NOMO-1 (cell line): ENCODE data around the gene CNTN4.
A peak's percentile ranks its signal among the peaks of the same experiment; 100 is the strongest.
"Not testable (repeated sequence)": the region's sequence is repeated elsewhere in the genome, so short reads cannot be mapped to it uniquely, and the experiment has no call there.

ENCODE experiments used
- DNase-seq, 2 experiments: peaks; one replicate each; lab custom pipeline; 2025; ENCODE audit not compliant: unreplicated experiment in 2 of 2; lab: John Stamatoyannopoulos, UW

The CNTN4 gene

DNA sequence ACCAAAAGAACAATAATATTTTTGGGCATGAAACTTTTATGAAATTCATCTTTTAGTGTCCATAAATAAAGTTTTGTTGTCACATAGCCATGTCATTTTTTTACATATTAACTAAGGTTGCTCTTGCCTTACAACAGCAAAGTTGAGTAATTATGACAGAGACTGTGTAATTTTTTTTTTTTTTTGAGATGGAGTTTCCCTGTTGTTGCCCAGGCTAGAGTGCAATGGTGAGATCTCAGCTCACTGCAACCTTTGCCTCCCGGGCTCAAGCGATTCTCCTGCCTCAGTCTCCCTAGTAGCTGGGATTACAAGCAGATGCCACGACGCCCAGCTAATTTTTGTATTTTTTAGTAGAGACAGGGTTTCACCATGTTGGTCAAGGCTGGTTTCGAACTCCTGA is 894.5 kb downstream of the CNTN4 start:
- DNase-seq = not testable (repeated sequence)

DNA sequence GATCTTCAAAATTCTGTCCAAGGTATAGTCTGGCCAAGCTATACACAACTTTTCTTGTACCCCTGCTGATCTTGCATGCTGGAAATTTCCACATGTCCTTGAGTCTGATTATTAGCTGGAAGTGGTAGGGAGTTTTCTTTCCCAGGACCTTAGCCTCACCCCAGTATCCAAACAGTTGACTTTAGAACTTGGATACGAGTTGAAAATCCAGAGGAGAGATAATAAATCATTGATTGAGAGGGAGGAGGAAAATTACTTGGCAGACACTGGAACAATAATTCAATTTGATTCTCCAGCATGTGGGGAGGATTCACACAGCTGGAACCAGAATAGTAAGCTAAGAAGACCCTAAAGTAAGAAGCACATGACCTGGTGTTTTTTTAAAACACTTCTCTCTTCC is 895.1 kb downstream of the CNTN4 start:
- DNase-seq = no peak

DNA sequence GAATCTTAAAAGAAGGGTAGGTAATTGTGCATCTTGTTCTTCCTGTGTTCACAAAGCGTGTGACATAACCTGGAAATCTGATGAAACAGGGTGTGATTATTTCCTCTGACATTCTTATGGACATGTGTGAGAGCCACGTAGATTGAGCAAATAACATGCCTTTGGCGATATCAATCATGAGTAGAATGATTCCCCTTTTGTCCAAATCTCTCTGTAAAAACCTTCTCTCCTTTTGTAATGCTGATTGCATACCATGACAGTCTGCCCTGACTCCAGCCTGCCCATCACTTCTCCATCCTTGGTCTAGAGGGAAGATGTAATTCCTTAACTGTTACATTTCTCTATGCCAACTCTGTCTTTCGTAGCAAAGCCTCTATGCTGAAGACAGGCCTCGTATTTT is 896.5 kb downstream of the CNTN4 start:
- no peak for DNase-seq

DNA sequence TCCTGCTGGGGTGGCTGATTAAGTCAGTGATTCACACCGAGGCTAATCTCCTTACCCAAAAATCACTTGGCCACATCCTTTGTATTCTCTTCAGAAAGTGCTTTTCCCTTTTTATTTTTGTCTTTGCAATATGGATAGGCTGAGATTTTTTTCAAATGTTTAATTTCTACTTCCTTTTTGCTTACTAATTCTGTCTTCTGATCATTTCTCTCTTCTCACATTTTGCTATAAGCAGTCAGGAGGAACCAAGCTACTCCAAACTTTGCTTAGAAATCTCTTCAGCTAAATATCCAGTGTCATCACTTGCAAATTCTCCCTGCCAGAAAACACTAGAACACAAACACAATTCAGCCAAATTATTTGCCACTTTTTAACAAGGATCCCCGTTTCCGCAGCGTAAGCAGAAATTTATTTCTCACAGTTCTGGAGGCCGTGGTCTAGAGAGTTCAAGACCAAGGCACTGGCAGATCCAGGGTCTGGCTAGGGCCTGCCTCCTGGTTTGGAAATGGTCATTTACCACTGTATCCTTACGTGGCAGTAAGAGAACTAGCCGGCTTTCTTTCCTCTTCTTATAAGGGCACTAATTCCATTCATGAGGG is 906.6 kb downstream of the CNTN4 start:
- DNase-seq = no peak

DNA sequence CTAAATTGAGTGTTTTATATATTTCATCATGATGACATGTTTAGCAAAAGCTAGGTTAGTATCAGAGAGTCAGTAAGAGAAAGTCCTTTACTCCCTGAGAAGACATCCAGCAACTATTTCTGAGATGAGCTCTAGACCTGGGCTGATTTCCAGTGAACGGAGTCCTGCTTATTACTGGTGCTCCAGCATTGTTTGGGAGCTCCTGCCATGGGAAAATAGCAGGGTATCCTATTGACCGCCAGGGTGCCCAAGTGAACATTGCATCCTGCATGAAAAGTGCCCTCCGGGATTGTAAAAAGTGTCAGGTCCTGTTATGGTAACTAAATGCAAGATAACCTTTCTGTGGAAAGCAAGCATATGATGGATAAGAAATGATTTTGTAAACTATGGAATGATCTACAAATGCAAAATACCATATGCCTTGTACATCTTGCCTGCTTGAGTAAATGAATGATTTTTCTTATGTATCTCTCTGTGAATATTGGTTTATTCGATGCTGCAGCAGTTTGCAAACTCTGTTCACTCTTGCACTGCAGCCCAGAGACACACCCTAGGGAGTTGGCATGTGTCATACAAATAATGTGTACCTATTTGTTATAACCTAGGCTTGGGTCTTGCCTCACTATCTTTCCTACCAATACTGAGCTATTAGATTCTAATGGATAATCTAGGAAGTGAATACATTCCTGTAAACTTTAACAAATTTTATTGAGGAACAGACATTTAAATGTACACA is 914.8 kb downstream of the CNTN4 start:
- no peak for DNase-seq

DNA sequence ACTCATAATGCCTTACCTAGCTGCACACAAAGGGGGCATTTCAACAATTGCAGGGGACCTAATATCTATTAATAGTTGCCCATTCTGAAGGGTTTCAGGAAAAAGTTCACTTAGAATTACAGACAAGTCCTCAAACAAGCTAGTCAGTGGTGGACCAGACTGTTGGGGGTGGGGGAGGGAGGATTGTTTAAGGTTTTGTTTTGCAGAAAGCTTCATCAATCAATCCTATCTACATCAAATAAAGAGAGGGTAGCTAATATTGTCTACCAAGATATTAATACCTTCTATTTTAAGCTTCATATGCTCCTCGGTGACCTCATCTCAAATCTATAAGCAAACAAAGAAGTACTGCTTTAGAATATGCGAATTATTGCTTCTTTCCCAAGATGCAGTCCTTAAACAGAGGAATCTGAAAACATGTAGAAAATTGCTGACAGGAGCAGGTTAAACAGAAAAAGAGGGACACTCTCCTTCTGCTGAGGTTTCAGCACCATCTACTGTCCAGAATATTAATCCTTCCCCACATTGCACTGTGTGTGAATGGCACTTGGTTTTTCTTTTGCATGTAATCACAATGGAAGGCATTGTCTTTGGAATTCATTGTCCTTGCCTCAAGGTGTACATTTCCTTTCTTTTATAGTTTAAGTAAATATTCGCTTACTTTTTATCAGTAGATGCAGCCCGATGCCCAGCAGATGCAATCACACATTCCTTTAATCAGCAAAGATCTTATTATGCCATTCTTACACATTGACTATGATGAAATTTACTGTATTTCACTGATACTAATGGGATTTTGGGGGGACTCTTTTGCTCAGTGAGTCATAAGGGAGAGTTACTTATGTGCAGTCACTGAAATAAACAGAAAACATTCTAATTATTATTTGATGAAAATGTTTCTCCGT is 916.8 kb downstream of the CNTN4 start:
- DNase-seq = peak in 1 of 2 experiments; percentile 29

DNA sequence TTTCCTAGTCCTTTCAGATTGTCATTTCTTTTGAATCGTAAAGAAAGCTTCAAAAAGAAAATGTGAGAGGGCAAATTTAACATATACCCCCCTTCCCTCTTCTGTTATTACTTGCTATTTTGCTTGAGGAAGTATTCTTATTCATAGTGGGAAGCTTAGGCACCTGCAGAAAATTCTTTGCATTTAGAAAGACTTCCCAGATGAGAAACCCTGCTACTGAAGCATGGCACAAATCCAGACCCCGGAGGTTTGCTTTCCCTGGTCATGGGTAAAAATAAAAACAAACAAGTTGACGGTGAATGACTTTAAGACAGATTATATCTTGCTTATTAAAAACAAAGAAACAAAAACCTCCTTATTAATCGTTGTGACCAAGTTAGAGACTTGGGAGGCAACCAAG is 917.6 kb downstream of the CNTN4 start:
- DNase-seq = no peak

DNA sequence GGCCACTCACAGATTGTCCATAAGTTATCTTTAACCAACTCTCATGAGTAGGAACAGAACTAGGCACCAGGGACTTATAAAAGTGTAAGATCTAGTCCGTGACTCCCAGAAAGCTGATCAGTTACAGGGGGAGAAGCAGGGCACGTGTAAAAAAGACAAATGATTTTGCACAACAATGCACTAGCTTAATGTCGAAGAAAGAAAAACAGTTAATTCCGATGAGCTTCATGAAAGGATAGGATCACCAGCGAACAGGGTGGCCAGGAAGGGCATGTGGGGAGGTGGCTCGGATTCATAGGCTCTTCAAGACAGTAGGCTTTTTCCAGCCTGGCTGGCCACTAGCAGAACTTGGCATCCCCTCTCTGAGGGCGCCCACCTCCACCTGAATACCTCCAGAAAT is 921.5 kb downstream of the CNTN4 start:
- DNase-seq = no peak

DNA sequence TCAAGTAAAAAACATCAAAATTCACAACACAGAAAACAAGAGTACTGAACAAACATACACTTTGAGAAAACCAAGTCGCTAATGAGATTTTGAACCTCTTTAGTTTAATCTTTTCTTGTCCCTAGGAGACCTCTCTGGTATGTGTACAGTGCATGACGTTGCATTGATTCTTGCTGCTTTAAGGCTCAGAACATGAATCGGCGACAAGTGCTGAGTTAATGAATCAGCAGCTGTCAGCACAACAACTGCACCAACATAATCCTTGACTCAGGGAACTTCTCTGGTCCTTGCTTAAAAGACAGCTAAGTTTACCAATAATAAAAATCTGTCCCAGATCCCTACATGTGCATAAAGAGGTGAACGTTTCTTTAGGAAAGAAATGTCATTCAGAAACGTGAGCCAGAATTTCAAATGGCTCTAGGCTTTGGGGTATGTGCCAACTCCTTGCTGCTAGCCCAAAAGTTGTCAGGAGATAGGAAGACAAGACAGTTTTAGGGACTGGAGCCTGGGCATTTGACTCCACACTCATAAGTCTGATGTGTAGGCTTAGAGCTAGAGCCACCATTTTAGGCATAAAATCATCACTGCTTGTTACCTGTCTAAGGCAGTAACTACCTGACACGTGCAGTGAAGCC is 924.6 kb downstream of the CNTN4 start:
- DNase-seq = no peak

DNA sequence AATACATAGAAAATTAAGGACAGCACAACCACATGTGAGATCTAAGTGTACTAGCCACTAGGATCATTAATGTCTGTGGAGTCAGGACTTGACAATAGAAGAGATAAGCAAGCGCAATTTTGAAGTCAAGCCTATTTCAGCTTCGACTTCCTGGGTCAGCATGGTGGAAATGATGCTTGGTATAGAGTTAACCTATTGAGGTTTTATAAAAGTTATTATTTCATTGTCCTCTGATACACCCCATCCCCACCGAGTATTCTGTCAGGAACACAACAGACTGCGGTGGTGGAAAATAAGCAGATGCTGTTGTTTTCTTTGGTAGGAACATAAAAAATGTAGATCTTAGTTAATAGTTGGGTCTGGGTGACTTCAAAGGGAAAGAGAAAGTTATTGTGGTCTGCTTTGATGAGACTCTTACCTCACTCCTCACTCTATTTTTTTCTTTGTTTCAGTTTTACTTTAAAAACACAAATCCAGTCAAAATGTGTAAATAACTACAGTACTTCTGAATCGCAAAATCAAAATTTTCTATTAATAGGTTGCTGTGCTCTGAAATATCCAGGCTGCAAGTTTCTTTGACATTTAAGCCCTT is 929.4 kb downstream of the CNTN4 start:
- DNase-seq = no peak

DNA sequence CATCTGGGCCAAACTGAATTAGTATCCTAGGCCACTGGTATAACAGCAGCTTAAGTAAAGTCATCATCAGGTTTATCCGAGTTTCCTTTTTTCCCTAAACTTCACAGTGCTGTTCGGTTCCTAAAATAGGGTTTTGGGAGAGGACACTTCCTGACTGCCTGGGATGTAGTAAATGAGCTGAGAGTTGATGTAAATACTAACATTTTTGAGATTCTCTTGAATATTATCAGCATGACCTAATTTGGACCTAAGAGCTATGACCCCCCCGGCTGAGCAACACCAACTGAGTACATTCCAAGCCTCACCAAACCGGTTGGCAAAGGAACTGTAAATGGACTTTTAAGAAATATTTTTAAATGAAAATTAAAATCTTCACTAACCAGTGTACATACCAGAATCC is 932.7 kb downstream of the CNTN4 start:
- no peak for DNase-seq

DNA sequence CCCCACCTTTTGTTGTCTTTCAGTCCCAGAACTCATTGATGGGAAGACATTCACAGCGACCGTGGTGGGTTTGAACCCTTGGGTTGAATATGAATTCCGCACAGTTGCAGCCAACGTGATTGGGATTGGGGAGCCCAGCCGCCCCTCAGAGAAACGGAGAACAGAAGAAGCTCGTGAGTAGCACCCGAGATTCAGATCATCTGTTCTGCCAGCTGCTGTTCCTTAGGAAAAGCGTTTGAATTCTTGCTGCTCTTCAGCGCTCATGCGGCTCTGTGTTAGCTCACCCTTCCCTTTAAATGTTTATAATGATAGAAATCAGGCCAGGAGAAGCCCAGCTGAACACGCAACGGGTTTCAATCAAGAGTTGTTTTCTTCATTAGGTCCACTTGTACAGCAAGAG is 938.5 kb downstream of the CNTN4 start:
- DNase-seq = no peak

DNA sequence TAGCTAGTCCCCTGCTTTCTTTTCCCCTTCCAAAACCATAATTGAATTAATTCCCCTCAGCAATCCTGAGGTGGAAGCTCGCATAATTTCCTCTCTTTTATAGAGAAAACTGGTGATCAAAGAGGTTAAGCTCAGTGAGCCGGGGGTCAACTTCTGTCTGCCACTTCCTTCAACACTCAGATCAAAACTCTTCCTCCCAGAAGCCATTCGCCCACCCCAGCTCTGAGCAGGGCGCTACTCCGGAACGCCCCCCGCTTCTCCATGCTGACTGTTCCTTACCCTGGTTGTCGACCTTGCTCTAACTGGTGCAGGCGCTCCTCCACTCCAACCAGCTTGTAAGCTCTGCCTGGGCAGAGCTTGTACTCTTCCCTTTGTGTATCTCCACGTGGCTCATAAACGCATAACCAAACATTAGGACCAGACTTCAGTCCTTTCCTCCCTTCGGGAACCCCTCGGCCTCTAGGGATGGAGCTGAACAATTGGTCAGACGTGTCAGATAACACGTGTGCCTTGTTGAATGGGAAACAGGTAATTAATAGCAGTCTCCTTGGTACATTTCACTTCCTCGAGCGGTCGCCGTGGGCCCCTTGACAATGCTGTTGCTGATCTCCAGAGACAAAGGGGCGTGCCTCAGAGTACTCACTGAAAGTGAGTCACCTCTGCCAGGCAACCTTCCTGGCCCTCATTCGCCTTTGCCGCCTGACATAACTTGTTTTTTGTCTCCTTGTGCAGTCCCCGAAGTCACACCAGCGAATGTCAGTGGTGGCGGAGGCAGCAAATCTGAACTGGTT is 939.7 kb downstream of the CNTN4 start:
- no peak for DNase-seq

DNA sequence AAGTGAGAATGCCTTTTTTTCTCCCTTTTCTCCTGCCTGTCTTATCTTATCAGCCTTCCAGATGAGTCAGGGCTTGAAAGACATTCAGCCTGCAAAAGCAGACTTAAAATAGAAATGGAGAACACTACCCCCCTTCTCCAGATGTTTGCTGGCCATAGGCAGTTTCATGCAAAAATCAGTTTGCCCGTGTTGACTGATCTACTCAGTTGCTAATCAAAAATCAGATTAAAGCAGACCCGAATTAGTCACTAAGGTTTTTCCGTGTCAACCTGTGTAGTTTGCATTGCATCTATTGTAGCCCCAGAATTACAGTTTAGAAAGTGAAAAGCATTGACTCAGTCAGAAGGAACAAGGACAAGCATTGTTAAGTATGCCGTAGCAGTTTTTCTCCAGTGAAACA is 955.3 kb downstream of the CNTN4 start:
- no peak for DNase-seq

DNA sequence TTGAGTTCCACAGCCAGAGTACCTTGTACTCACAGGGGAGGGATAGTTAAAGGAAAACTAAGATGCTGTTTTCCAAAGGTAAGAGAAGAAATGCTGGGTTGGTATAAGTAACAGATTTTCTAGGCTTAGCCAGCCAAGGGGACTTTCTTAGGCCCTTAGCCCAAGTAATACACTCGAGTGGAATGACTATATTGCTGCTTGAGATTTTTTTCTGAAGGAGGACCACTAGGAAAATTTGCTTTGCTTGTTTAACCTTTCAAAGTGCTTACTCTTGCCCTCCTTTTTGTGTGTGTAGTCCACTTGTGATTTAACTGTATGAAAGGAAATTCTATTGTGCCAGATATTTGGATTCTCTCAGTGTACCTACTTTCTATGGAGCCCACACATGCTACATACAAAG is 961.0 kb downstream of the CNTN4 start:
- no peak for DNase-seq

DNA sequence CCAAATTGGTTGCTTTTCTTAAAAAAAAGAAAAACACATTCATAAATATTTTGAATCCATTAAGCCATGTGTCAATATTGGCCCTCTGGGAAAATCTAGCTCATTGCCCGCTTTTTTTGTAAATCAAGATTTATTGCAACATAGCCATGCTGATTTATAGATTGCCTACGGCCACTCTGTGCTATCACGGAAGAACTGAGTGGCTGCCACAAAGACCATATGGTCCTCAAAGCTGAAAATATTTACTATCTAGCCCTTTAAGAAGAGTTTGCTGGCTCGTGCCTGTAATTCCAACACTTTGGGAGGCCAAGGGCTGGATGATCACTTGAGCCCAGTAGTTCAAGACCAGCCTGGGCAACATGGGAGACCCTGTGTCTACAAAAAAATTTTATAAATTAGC is 965.6 kb downstream of the CNTN4 start:
- no peak for DNase-seq

DNA sequence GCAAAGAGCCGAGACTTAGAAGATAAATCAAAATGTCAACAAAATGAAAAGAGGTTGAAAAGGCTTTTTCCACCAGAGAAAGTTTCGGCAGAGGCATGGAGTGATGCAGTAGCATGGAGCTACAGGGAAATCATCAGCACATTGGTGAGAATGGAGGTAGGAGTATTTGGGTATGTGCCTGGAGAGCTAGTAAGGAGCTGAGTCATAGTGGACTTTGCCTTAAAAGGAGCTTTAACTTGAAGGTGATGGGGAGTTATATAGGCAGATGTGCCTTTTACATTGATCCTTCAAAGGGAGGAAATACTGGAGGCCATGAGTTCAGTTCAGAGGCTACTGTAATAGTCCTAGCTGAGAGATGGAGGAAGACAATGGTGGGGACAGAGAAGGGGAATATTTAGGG is 967.2 kb downstream of the CNTN4 start:
- no peak for DNase-seq

DNA sequence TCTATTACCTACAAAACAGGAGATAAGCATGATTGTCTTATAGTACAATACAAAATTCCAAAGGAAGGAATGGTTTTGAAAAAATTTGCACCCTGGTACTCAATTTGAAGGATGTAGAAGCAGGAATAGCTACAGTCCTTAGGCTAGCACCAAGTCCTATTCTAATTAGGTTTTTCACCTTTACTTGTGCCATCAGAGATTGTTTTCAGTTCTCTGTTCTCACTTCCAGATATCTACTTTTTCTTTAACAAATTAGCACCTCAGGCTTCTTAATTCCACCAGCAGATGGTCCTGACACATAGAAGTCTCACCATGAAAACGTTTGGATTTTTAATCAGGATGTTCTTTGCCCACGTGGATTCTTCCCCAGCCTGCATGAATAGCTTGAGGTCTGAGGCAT is 967.7 kb downstream of the CNTN4 start:
- DNase-seq = no peak

DNA sequence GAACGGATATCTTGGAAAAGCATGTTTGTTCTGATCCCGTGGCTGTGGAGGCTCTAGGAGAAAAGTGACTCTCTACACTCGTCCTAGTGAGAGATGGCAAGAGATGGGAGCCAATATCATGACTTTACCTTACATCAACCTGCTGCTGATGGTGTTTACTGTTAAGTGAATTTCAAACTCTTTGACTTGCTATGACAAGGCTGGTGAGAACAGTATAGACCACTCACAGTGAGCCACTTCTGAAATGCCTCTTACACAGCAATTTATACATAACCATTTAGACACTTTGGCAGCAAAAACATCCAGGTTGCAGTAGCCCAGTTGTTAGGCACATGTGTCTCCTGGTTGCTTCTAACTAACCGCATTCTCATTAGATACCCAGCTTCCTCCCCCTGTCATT is 968.2 kb downstream of the CNTN4 start:
- no peak for DNase-seq

DNA sequence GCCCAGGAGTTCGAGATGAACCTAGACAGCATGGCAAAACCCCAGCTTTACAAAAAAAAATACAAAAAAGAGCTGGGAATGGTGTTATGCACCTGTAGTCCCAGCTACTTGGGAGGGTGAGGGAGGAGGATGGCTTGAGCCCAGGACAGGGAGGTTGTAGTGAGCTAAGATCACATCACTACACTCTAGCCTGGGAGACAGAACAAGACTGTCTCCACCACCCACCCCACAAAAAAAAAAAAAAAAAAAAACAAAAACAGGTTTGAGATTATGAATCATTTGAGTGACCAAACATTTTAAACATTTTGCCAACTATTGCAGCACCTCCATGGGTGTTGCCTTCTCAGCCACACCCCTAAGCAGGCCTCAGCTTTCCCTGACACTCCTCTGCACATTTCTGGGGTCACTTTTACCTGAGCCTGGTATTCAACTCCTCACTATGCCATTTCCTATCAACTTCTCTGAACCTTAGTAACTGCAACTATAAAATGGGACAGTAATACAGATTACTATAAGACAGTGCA is 969.8 kb downstream of the CNTN4 start:
- no peak for DNase-seq
